Mesangial cell (primary cell): ENCODE data around the gene TAS2R38. TPM values are rescaled to one million over a fixed set of nuclear protein-coding genes. Genes with fewer than 3 reads are reported as not detected.

ENCODE experiments used
- total RNA-seq: library from RNA; depleted of rRNA; stranded (reverse); fragments of >200 nt; gene quantifications from 2 replicates; pipeline ENCODE4 v1.2.3, GENCODE V29; 2015

The TAS2R38 gene
- not detected in 2 replicates for total RNA-seq

DNA sequence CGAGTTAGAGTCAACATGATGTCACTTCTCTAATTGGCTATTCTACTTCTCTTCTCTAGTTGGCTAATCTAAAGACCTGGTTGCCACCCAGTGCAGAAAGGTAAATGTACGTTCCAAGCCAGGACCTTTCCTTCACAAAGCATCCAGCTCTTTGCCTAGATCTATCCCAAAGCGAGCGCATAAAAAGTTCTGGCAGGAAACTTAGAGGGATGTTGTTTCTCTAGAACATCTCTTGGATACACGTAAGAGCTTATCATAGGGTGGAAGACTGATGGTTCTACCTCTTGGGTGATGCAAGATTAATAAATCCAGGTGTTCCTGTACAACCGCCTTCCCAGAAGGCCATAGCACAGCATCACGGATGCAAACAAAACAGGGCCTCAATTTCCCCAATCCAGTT, at the start of gene TAS2R38:
Gene TAS2R38, minus strand, starts transcription at position 101 of the 400 bp plus-strand sequence. Its CDS starts 84 bp downstream, at position 17.

DNA sequence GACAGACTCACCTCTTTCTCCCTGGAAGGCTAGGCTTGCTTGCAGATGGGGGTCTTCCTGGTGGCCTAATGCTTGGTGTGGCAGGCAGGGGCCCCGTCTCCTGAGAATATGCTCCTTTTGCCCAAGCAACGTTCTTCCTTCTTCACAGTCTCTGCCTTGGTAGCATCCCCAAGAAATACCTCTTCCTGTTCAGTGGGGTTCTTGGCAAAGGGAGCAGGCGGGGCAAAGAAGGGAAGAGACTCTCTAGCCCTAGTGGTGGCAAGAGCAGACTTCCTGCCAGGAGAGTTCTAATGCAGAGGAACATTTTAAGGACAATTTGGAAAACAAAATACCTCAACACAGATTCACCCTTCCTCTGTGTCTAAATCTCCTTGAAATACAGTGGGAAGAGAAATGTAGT, 26.8 kb downstream of the TAS2R38 start, which contains the start of gene CLEC5A:
Gene CLEC5A, minus strand, starts transcription at position 179 of the 400 bp plus-strand sequence. CDS start 682 bp downstream, outside the sequence.

Other genes with a start within 250 kb of the TAS2R38 start
- 98.1 and 140 TPM in 2 replicates for gene SSBP1, start 235.4 kb downstream of the TAS2R38 start, total RNA-seq
- gene TAS2R3, start 209.7 kb downstream of the TAS2R38 start, total RNA-seq: 0.25 TPM in 1 of 2 replicates, not detected in the other
- 0.25 TPM in 1 of 2 replicates, not detected in the other for gene TAS2R4, start 197.1 kb downstream of the TAS2R38 start, total RNA-seq
- gene TAS2R5, start 183.6 kb downstream of the TAS2R38 start, total RNA-seq: 1.1 TPM in 1 of 2 replicates, not detected in the other
- gene PRSS37, start 132.3 kb downstream of the TAS2R38 start, total RNA-seq: not detected in 2 replicates
- gene OR9A4, start 57.4 kb downstream of the TAS2R38 start, total RNA-seq: not detected in 2 replicates
- gene CLEC5A, start 26.8 kb downstream of the TAS2R38 start, total RNA-seq: not detected in 2 replicates
- under 0.01 and 0.13 TPM in 2 replicates for gene MGAM, start 22.1 kb upstream of the TAS2R38 start, total RNA-seq
- under 0.01 TPM in 1 of 2 replicates, not detected in the other for gene MGAM2, start 137.9 kb upstream of the TAS2R38 start, total RNA-seq